Jurkat, Clone E6-1 (cell line): ENCODE data around the gene PNPLA3.

Experiments
- DNase-seq: peaks from one replicate; pipeline ENCODE4 v3.0.0-alpha.2; 2011; ENCODE audit warnings: low read depth, low spot score
- H3K4me3 ChIP-seq: 2 replicates; pipeline ENCODE4 v1.5.1; 2011; ENCODE audit warnings: mild to moderate bottlenecking, low read length, control low read depth, moderate library complexity

Gene PNPLA3

GRCh38 chr22:43980996-43981395 lies 57.4 kb downstream of the PNPLA3 start:
- DNase-seq, result no peak
- H3K4me3 ChIP-seq, result no peak overlapping the region

- no peak overlapping the region for H3K4me3 ChIP-seq
- no peak for DNase-seq
Observed at GRCh38 chr22:43983808-43984207, 60.2 kb downstream of the PNPLA3 start.

GRCh38 chr22:43985532-43985931 lies 61.9 kb downstream of the PNPLA3 start:
- no peak for DNase-seq
- H3K4me3 ChIP-seq, result no peak overlapping the region

GRCh38 chr22:43988116-43988820 lies 64.7 kb downstream of the PNPLA3 start:
- no peak for DNase-seq
- no peak overlapping the region for H3K4me3 ChIP-seq

GRCh38 chr22:43988960-43989359 lies 65.4 kb downstream of the PNPLA3 start:
- H3K4me3 ChIP-seq, result no peak overlapping the region
- DNase-seq, result no peak

- no peak overlapping the region for H3K4me3 ChIP-seq
- DNase-seq, result no peak
Observed at GRCh38 chr22:43990044-43990443, 66.4 kb downstream of the PNPLA3 start.

GRCh38 chr22:43991316-43992020 lies 67.9 kb downstream of the PNPLA3 start:
- DNase-seq, result no peak
- no peak overlapping the region for H3K4me3 ChIP-seq

- DNase-seq, result no peak
- H3K4me3 ChIP-seq, result no peak overlapping the region
Observed at GRCh38 chr22:43992331-43992821, 68.8 kb downstream of the PNPLA3 start.

GRCh38 chr22:43993072-43993760 lies 69.6 kb downstream of the PNPLA3 start:
- DNase-seq, result peak; percentile 47
- H3K4me3 ChIP-seq, result no peak overlapping the region

- no peak for DNase-seq
- H3K4me3 ChIP-seq, result no peak overlapping the region
Observed at GRCh38 chr22:43994006-43994405, 70.4 kb downstream of the PNPLA3 start.

GRCh38 chr22:43994416-43994815 lies 70.8 kb downstream of the PNPLA3 start:
- H3K4me3 ChIP-seq, result no peak overlapping the region

GRCh38 chr22:43995057-43995685 lies 71.6 kb downstream of the PNPLA3 start:
- no peak for DNase-seq
- H3K4me3 ChIP-seq, result no peak overlapping the region

More at GRCh38 chr22:43994416-43994815, 70.8 kb downstream of the PNPLA3 start:
- DNase-seq, result no peak

- DNase-seq, result no peak
- no peak overlapping the region for H3K4me3 ChIP-seq
Observed at GRCh38 chr22:43995798-43996169, 72.2 kb downstream of the PNPLA3 start.

- no peak for DNase-seq
- no peak overlapping the region for H3K4me3 ChIP-seq
Observed at GRCh38 chr22:43996170-43996980, 72.8 kb downstream of the PNPLA3 start.

GRCh38 chr22:43996981-43997265 lies 73.3 kb downstream of the PNPLA3 start:
- H3K4me3 ChIP-seq, result no peak overlapping the region
- DNase-seq, result no peak
